ENCODE results near the gene SRSF5.

SRSF5 gene

GRCh38 chr14:69769623-69770022 lies 2.7 kb downstream of the SRSF5 start:
- no peak for DNase-seq (ENCODE audit: extremely low read depth in 1 of 2, low read depth in 1 of 2)

GRCh38 chr14:69770559-69770958 lies 3.6 kb downstream of the SRSF5 start:
- no peak for DNase-seq (ENCODE audit: extremely low read depth in 1 of 2, low read depth in 1 of 2)

- DNase-seq (ENCODE audit: extremely low read depth in 1 of 2, low read depth in 1 of 2) = no peak
Measured at GRCh38 chr14:69771136-69771535, 4.2 kb downstream of the SRSF5 start.

- no peak for DNase-seq (ENCODE audit: extremely low read depth in 1 of 2, low read depth in 1 of 2)
Measured at GRCh38 chr14:69772082-69773017, 5.4 kb downstream of the SRSF5 start.

- no peak for DNase-seq (ENCODE audit: extremely low read depth in 1 of 2, low read depth in 1 of 2)
Measured at GRCh38 chr14:69773571-69774276, 6.8 kb downstream of the SRSF5 start.

- no peak for DNase-seq (ENCODE audit: extremely low read depth in 1 of 2, low read depth in 1 of 2)
Measured at GRCh38 chr14:69775012-69775411, 8.1 kb downstream of the SRSF5 start.

- DNase-seq (ENCODE audit: extremely low read depth in 1 of 2, low read depth in 1 of 2) = no peak
Measured at GRCh38 chr14:69776875-69777453, 10.0 kb downstream of the SRSF5 start.

- no peak for DNase-seq (ENCODE audit: extremely low read depth in 1 of 2, low read depth in 1 of 2)
Measured at GRCh38 chr14:69779088-69779487, 12.1 kb downstream of the SRSF5 start.

- no peak for DNase-seq (ENCODE audit: extremely low read depth in 1 of 2, low read depth in 1 of 2)
Measured at GRCh38 chr14:69780092-69780491, 13.2 kb downstream of the SRSF5 start.

GRCh38 chr14:69780952-69781351 lies 14.0 kb downstream of the SRSF5 start:
- no peak for DNase-seq (ENCODE audit: extremely low read depth in 1 of 2, low read depth in 1 of 2)

GRCh38 chr14:69784942-69785341 lies 18.0 kb downstream of the SRSF5 start:
- no peak for DNase-seq (ENCODE audit: extremely low read depth in 1 of 2, low read depth in 1 of 2)

- no peak for DNase-seq (ENCODE audit: extremely low read depth in 1 of 2, low read depth in 1 of 2)
Measured at GRCh38 chr14:69786603-69787002, 19.7 kb downstream of the SRSF5 start.

GRCh38 chr14:69789118-69789640 lies 22.2 kb downstream of the SRSF5 start:
- no peak for DNase-seq (ENCODE audit: extremely low read depth in 1 of 2, low read depth in 1 of 2)

- no peak for DNase-seq (ENCODE audit: extremely low read depth in 1 of 2, low read depth in 1 of 2)
Measured at GRCh38 chr14:69792887-69793421, 26.0 kb downstream of the SRSF5 start.

- DNase-seq (ENCODE audit: extremely low read depth in 1 of 2, low read depth in 1 of 2) = no peak
Measured at GRCh38 chr14:69794791-69795190, 27.8 kb downstream of the SRSF5 start.

GRCh38 chr14:69795691-69796090 lies 28.7 kb downstream of the SRSF5 start:
- no peak for DNase-seq (ENCODE audit: extremely low read depth in 1 of 2, low read depth in 1 of 2)

- DNase-seq (ENCODE audit: extremely low read depth in 1 of 2, low read depth in 1 of 2) = no peak
Measured at GRCh38 chr14:69796797-69797500, 30.0 kb downstream of the SRSF5 start, which contains the start of gene SLC10A1. Gene SLC10A1 (minus strand): TSS chr14:69797241. CDS start chr14:69797155, 86 bp downstream.

GRCh38 chr14:69797573-69798338 lies 30.8 kb downstream of the SRSF5 start:
- no peak for DNase-seq (ENCODE audit: extremely low read depth in 1 of 2, low read depth in 1 of 2)

- no peak for DNase-seq (ENCODE audit: extremely low read depth in 1 of 2, low read depth in 1 of 2)
Measured at GRCh38 chr14:69798339-69798735, 31.4 kb downstream of the SRSF5 start.

- no peak for DNase-seq (ENCODE audit: extremely low read depth in 1 of 2, low read depth in 1 of 2)
Measured at GRCh38 chr14:69803753-69804152, 36.8 kb downstream of the SRSF5 start.
